HT1080 (cell line): ENCODE measurements around the gene PLEKHA1. TPM values are rescaled to one million over a fixed set of nuclear protein-coding genes. Genes with fewer than 3 reads are reported as not detected.

Experiments used
- DNase-seq: peaks from one replicate; pipeline ENCODE4 v3.0.0-alpha.2; 2015; ENCODE audit warnings: low read depth
- total RNA-seq: library from RNA; depleted of rRNA; stranded (reverse); fragments of >200 nt; shearing (Covaris generic); gene quantifications from 2 replicates; pipeline ENCODE4 v1.2.3, GENCODE V29; 2014

PLEKHA1 gene
- total RNA-seq, 1 experiment from 2014 or later, result 8.2 TPM

GRCh38 chr10:122459561-122460273 is 85.2 kb downstream of the PLEKHA1 start:
- peak; percentile 48 for DNase-seq

GRCh38 chr10:122460891-122461293 is 86.4 kb downstream of the PLEKHA1 start:
- no peak for DNase-seq

DNA sequence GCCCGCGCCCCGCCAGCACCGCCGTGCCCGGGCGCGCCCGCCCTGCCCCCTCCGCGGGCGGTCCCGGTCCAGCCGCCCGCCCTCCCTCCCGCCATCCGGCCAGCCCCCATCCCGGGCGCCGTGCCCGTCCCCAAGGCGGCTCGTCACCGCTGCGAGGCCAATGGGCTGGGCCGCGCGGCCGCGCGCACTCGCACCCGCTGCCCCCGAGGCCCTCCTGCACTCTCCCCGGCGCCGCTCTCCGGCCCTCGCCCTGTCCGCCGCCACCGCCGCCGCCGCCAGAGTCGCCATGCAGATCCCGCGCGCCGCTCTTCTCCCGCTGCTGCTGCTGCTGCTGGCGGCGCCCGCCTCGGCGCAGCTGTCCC is 86.8 kb downstream of the PLEKHA1 start, which contains the start of gene HTRA1:
HTRA1 (plus strand) TSS at position 187 of the 362 bp plus-strand sequence; CDS start at position 287, 100 bp downstream.
- peak; percentile 62 for DNase-seq

- peak; percentile 10 for DNase-seq
These were observed 87.4 kb downstream of the PLEKHA1 start for GRCh38 chr10:122461729-122462532.

- no peak for DNase-seq
These were observed 88.3 kb downstream of the PLEKHA1 start for GRCh38 chr10:122462533-122463465.

GRCh38 chr10:122463466-122464249 is 89.2 kb downstream of the PLEKHA1 start:
- no peak for DNase-seq

DNA sequence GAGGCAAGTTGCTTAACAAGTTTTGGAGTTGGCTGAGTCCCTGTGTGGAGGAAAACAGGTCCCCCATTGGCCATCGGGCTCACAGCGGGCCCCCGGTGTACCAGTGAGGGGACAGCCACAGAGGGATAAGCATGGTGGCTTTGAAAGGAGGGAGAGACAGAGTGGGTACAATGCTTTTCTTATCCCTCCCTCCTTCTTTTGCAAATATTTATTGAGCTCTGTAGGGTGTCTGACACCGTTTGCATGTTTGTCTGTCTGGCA is 89.7 kb downstream of the PLEKHA1 start:
- DNase-seq, result no peak

- DNase-seq, result no peak
These were observed 90.1 kb downstream of the PLEKHA1 start for GRCh38 chr10:122464586-122464985.

GRCh38 chr10:122465401-122466040 is 91.0 kb downstream of the PLEKHA1 start:
- DNase-seq, result no peak

GRCh38 chr10:122466951-122467381 is 92.5 kb downstream of the PLEKHA1 start:
- no peak for DNase-seq

DNA sequence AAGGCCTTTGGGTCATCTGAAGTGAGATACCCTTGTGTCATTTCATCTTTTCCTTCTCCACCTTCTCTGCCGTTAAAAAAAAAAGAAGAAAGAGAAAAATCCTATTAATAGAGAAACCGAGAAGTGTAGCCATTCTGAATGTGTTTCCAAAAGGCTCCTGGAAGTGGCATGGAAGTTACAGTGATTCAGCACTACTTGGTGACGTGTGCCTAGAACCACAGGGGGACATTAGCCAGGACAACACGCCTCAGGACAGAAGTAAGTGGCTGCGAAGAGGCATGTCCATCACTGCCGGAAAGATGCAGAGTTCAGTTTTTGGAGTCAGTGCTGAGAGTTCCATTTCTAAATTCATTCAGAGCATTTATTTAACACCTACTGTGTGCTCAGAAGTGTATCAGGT is 93.2 kb downstream of the PLEKHA1 start:
- DNase-seq, result no peak

GRCh38 chr10:122468307-122468925 is 93.9 kb downstream of the PLEKHA1 start:
- no peak for DNase-seq

- DNase-seq, result peak; percentile 99
These were observed 94.6 kb downstream of the PLEKHA1 start for GRCh38 chr10:122468926-122469781.

- DNase-seq, result no peak
These were observed 95.3 kb downstream of the PLEKHA1 start for GRCh38 chr10:122469848-122470247.

GRCh38 chr10:122471531-122472177 is 97.1 kb downstream of the PLEKHA1 start:
- DNase-seq, result peak; percentile 53

DNA sequence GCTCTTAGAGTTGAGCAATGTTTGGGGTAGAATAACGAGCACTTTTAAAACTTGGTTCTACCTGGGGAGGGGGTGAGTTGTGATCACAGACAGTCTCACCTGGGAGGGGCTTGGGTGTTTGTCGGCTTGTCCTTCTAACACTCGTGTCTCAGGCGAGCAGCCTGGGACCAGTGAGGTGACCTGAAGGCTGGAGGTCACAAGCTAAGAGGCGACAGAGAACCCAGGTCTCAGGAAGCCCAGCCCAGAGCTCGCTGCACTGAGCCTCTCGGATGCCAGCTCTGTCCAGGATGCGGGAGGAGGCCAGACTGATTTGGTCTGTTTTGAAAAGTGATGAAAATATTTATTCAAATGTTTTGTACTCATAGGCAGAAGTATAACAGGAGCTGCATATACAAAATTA is 98.6 kb downstream of the PLEKHA1 start:
- no peak for DNase-seq

DNA sequence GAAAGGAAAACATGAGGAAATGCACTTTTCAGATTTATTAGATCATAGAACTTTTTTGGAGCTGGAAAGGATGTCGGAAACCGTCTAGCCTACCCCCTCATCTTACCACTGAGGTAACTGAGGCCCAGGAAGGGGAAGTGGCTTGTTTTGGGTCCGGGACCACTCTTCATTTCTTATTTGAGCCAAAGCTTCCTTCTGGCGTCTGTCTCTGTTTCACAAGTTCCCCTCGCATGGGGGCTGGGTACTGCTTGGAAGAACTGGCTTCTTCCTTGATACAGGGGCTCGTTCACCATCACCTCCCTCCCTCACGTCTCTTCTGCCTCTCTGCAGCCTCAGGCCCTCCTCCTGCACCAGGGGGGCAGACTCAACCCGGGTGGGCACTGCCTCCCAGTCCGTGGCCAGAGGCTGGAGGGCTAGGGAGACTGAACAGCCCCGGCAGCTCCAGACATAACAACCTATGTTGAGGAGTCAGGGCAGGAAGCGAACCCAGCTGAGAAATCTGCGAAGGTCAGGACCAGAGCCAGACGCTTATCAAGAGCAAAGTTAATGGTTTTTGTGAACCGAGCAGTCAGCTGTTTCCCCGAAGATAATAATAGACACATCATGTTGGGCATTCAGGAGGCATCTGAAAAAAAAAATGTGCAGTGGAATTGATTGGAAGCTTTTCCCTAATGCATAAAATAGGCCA is 99.8 kb downstream of the PLEKHA1 start:
- DNase-seq, result no peak

GRCh38 chr10:122475100-122475499 is 100.6 kb downstream of the PLEKHA1 start:
- DNase-seq, result no peak
